ENCODE results near the gene COL18A1.

GRCh38 chr21:45397381-45397780 lies 7.6 kb upstream of the COL18A1 start:
- TF ChIP-seq POLR2AphosphoS5 (IDR thresholded peaks at IDR 0.05), result no peak
- TF ChIP-seq EP300 (IDR thresholded peaks at IDR 0.05), result no peak
